ENCODE data around the gene ZKSCAN1.
"Not testable (repeated sequence)": the region's sequence is repeated elsewhere in the genome, so short reads cannot be mapped to it uniquely, and the experiment has no call there.

The ZKSCAN1 gene

GRCh38 chr7:99987846-99988245 is 27.6 kb upstream of the ZKSCAN1 start:
- peaks cover 4 to 7% of the 10 kb centered on the region in 2 experiments for H3K4me1 ChIP-seq (ENCODE audit: control insufficient read depth in 1 of 2, insufficient read depth in 1 of 2, low read depth in 1 of 2, low read length in 1 of 2)
- peaks cover 17% of the 10 kb centered on the region for H3K27me3 ChIP-seq
- no peaks in the 10 kb centered on the region for H3K36me3 ChIP-seq
- TF ChIP-seq CTCF (IDR thresholded peaks at IDR 0.05): no peak
- no peak overlapping the region for H3K4me3 ChIP-seq (ENCODE audit: low read depth in 1 of 2, low read length in 1 of 2)
- no peak overlapping the region for H3K27ac ChIP-seq
- no peaks in the 10 kb centered on the region for H3K9me3 ChIP-seq

GRCh38 chr7:99990460-99990852 is 24.9 kb upstream of the ZKSCAN1 start:
- no peak for TF ChIP-seq CTCF (IDR thresholded peaks at IDR 0.05)

GRCh38 chr7:99991543-99991942 is 23.9 kb upstream of the ZKSCAN1 start:
- not testable (repeated sequence) for H3K4me1 ChIP-seq (ENCODE audit: control insufficient read depth in 1 of 2, insufficient read depth in 1 of 2, low read depth in 1 of 2, low read length in 1 of 2)

More at GRCh38 chr7:99990460-99990852, 24.9 kb upstream of the ZKSCAN1 start:
- no peaks in the 10 kb centered on the region for H3K9me3 ChIP-seq
- no peak overlapping the region for H3K4me3 ChIP-seq (ENCODE audit: low read depth in 1 of 2, low read length in 1 of 2)
- peaks cover 17% of the 10 kb centered on the region for H3K27me3 ChIP-seq
- H3K27ac ChIP-seq: no peak overlapping the region
- H3K36me3 ChIP-seq: no peaks in the 10 kb centered on the region
- H3K4me1 ChIP-seq (ENCODE audit: control insufficient read depth in 1 of 2, insufficient read depth in 1 of 2, low read depth in 1 of 2, low read length in 1 of 2): peaks cover 6 to 8% of the 10 kb centered on the region in 2 experiments

GRCh38 chr7:99992330-99993038 is 22.9 kb upstream of the ZKSCAN1 start:
- H3K4me3 ChIP-seq (ENCODE audit: low read depth in 1 of 2, low read length in 1 of 2): no peak overlapping the region
- no peaks in the 10 kb centered on the region for H3K36me3 ChIP-seq
- peaks cover 17% of the 10 kb centered on the region for H3K27me3 ChIP-seq
- peaks cover 14 to 17% of the 10 kb centered on the region in 2 experiments for H3K4me1 ChIP-seq (ENCODE audit: control insufficient read depth in 1 of 2, insufficient read depth in 1 of 2, low read depth in 1 of 2, low read length in 1 of 2)
- H3K9me3 ChIP-seq: no peaks in the 10 kb centered on the region
- TF ChIP-seq CTCF (IDR thresholded peaks at IDR 0.05): no peak
- no peak overlapping the region for H3K27ac ChIP-seq

More at GRCh38 chr7:99991543-99991942, 23.9 kb upstream of the ZKSCAN1 start:
- not testable (repeated sequence) for H3K4me3 ChIP-seq (ENCODE audit: low read depth in 1 of 2, low read length in 1 of 2); H3K9me3 ChIP-seq; H3K36me3 ChIP-seq; H3K27ac ChIP-seq
- peaks cover 17% of the 10 kb centered on the region for H3K27me3 ChIP-seq

GRCh38 chr7:99994819-99995218 is 20.6 kb upstream of the ZKSCAN1 start:
- TF ChIP-seq CTCF (IDR thresholded peaks at IDR 0.05): no peak
- peaks cover 9% of the 10 kb centered on the region for H3K27me3 ChIP-seq

GRCh38 chr7:99996755-99997544 is 18.4 kb upstream of the ZKSCAN1 start:
- no peak for TF ChIP-seq CTCF (IDR thresholded peaks at IDR 0.05)
- H3K9me3 ChIP-seq: no peaks in the 10 kb centered on the region
- H3K36me3 ChIP-seq: no peaks in the 10 kb centered on the region
- H3K27ac ChIP-seq: peak overlapping the region; percentile 90
- peaks cover 29 to 35% of the 10 kb centered on the region in 2 experiments for H3K4me1 ChIP-seq (ENCODE audit: control insufficient read depth in 1 of 2, insufficient read depth in 1 of 2, low read depth in 1 of 2, low read length in 1 of 2)
- no peaks in the 10 kb centered on the region for H3K27me3 ChIP-seq
- H3K4me3 ChIP-seq (ENCODE audit: low read depth in 1 of 2, low read length in 1 of 2): peak overlapping the region; percentile 62 to 69

More at GRCh38 chr7:99994819-99995218, 20.6 kb upstream of the ZKSCAN1 start:
- Histone ChIP-seq H3K4me1 (ENCODE audit: control insufficient read depth in 1 of 2, insufficient read depth in 1 of 2, low read depth in 1 of 2, low read length in 1 of 2) (peaks cover 33 to 35% of the 10 kb centered on the region in 2 experiments), H3K9me3 (no peaks in the 10 kb centered on the region), H3K27ac (no peak overlapping the region), H3K36me3 (no peaks in the 10 kb centered on the region), H3K4me3 (ENCODE audit: low read depth in 1 of 2, low read length in 1 of 2) (no peak overlapping the region)
